Stimulated activated CD4-positive, alpha-beta T cell treated with anti-CD3 and anti-CD28 coated beads, Interleukin-1b, Interleukin-23, amount 100 ng/mL, for 48 hours (primary cell): ENCODE data around the gene PGAP6.
"Not testable (repeated sequence)": the region's sequence is repeated elsewhere in the genome, so short reads cannot be mapped to it uniquely, and the experiment has no call there.

Source experiments
- DNase-seq: peaks from one replicate; pipeline ENCODE4 v3.0.0-alpha.2; 2020

The PGAP6 gene

GRCh38 chr16:364595-365491, 16.9 kb downstream of the PGAP6 start:
- no peak for DNase-seq

- no peak for DNase-seq
Measured at GRCh38 chr16:363766-364490, 17.9 kb downstream of the PGAP6 start.

GRCh38 chr16:363110-363765, 18.5 kb downstream of the PGAP6 start:
- no peak for DNase-seq

GRCh38 chr16:362702-362999, 19.1 kb downstream of the PGAP6 start:
- DNase-seq: not testable (repeated sequence)

GRCh38 chr16:361872-362701, 19.7 kb downstream of the PGAP6 start:
- peak; percentile 76 for DNase-seq

- DNase-seq: no peak
Measured at GRCh38 chr16:361341-361871, 20.4 kb downstream of the PGAP6 start.

- DNase-seq: no peak
Measured at GRCh38 chr16:360698-361336, 21.0 kb downstream of the PGAP6 start.

- DNase-seq: no peak
Measured at GRCh38 chr16:359871-360697, 21.7 kb downstream of the PGAP6 start.

- no peak for DNase-seq
Measured at GRCh38 chr16:359067-359763, 22.6 kb downstream of the PGAP6 start.

- DNase-seq: no peak
Measured at GRCh38 chr16:356741-357140, 25.0 kb downstream of the PGAP6 start.

GRCh38 chr16:354971-355461, 26.8 kb downstream of the PGAP6 start:
- no peak for DNase-seq

GRCh38 chr16:354291-354881, 27.4 kb downstream of the PGAP6 start:
- DNase-seq: no peak

- no peak for DNase-seq
Measured at GRCh38 chr16:353404-354290, 28.1 kb downstream of the PGAP6 start.

GRCh38 chr16:352547-353403, 29.0 kb downstream of the PGAP6 start, which contains the start of gene AXIN1:
Gene AXIN1 (minus strand): TSS chr16:352723. CDS start chr16:347025, 5,698 bp downstream.
- DNase-seq: peak; percentile 100

GRCh38 chr16:351804-352520, 29.8 kb downstream of the PGAP6 start:
- DNase-seq: no peak

GRCh38 chr16:350203-350602, 31.6 kb downstream of the PGAP6 start:
- no peak for DNase-seq

- no peak for DNase-seq
Measured at GRCh38 chr16:349211-349610, 32.6 kb downstream of the PGAP6 start.
